Esophagus (tissue), 2 donors: ENCODE data around the gene PRPH2. TPM values are rescaled to one million over a fixed set of nuclear protein-coding genes. Genes with fewer than 3 reads are reported as not detected.

Experiments used
- H3K27ac ChIP-seq, 2 donors: one replicate each; pipeline ENCODE4 v1.5.1; 2013; ENCODE audit warnings: low read depth in 2 of 2, mild to moderate bottlenecking in 2 of 2, inconsistent platforms in 1 of 2, low read length in 1 of 2, moderate library complexity in 1 of 2
- H3K27me3 ChIP-seq, 2 donors: one replicate each; pipeline ENCODE4 v1.6.1; 2013; ENCODE audit warnings: low read length in 2 of 2, control low read depth in 1 of 2, mild to moderate bottlenecking in 1 of 2; ENCODE audit not compliant: insufficient read depth in 2 of 2, control insufficient read depth in 1 of 2
- H3K36me3 ChIP-seq, 2 donors: one replicate each; pipeline ENCODE4 v1.6.1; 2013; ENCODE audit warnings: low read length in 1 of 2; ENCODE audit not compliant: control insufficient read depth in 2 of 2, insufficient read depth in 2 of 2
- H3K4me1 ChIP-seq, 2 donors: one replicate each; pipeline ENCODE4 v1.6.1; 2013; ENCODE audit warnings: low read length in 1 of 2; ENCODE audit not compliant: control insufficient read depth in 2 of 2, insufficient read depth in 2 of 2
- H3K4me3 ChIP-seq, 2 donors: one replicate each; pipeline ENCODE4 v1.5.1; 2013; ENCODE audit warnings: low read length in 2 of 2, mild to moderate bottlenecking in 2 of 2, low read depth in 1 of 2, moderate library complexity in 1 of 2
- H3K9me3 ChIP-seq, 2 donors: one replicate each; pipeline ENCODE4 v1.6.1; 2013; ENCODE audit warnings: mild to moderate bottlenecking in 2 of 2, low read depth in 1 of 2, low read length in 1 of 2, moderate library complexity in 1 of 2; ENCODE audit not compliant: control insufficient read depth in 2 of 2, insufficient read depth in 1 of 2
- WGBS, 2 donors: extraction: QIAGEN DNeasy Blood & Tissue Kit; methylation state at CpG; one replicate each; pipeline ENCODE4 v1.1.7; 2013; 5-methylcytosine and 5-hydroxymethylcytosine counted together
- polyA plus RNA-seq, 2 donors: library from polyadenylated mRNA; stranded (reverse); fragments of 200-250 nt; gene quantifications; one replicate each; pipeline ENCODE4 v1.2.3, GENCODE V29; 2013
- donor health status: healthy with polysubstance abuse.
- donor health status: Bipolar disorder and iron deficiency.

Gene PRPH2
- polyA plus RNA-seq, 2 donors = 0.14 to 0.21 TPM

DNA sequence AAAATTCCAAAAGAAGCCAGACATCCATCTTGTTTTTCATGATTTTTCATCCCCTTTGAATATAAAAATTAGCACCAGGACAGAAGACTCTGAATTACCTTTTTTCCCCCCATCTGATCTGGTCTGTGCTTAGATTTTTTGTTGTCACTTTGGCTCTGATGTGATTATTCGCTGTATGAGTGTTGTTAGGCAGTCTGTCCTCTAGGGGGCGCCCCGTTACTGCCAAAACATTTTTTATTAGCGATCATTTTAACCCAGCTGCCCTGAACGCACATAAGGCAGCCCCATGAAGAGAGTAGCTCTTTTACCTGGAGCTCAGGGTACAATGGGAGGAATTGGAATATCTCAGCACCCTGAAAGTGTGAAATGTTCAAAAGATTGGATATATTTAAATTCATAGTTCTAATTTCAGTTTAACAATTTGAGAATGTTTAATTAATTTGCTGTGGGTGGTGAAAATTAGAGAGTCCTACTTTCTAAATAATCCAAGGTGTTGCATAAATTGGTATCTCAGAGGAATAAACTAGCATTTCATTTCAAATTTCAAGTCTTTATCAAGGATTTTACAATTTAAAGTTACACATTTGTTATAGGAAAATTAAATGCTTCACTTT, 60.8 kb downstream of the PRPH2 start:
- H3K36me3 ChIP-seq = peaks cover 6 to 11% of the 10 kb centered on the region in 2 donors

DNA sequence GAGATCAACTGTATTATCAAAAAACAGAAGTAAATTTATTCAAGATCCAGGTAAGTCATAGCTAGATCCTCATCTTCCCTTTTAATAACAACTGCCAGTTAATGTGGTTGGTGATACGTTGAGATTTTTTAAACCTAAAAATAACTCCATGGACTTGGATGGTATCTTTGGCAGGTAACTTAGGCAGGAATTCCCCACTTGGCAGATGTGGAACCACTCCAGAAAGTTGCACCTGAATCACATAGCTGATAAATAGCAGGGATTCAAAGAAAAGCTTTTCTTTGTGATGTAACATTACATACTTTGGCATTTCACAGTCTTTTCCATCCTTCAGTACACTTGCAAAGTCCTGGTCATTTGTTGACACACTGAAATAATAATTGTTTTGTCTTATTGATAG, 62.6 kb downstream of the PRPH2 start:
- H3K27me3 ChIP-seq = no peaks in the 10 kb centered on the region
- 29 to 31% methylated on average over 1 of the region's 1 CpG for WGBS, 2 donors
- peaks cover 5 to 6% of the 10 kb centered on the region in 2 donors for H3K36me3 ChIP-seq
- H3K9me3 ChIP-seq = no peaks in the 10 kb centered on the region
- H3K27ac ChIP-seq = no peak overlapping the region
- H3K4me1 ChIP-seq = no peaks in the 10 kb centered on the region
- no peak overlapping the region for H3K4me3 ChIP-seq

More for the DNA sequence above, 60.8 kb downstream of the PRPH2 start:
- H3K4me3 ChIP-seq = no peak overlapping the region
- H3K27me3 ChIP-seq = no peaks in the 10 kb centered on the region
- H3K4me1 ChIP-seq = no peaks in the 10 kb centered on the region
- 0 to 1% methylated on average over 5 of the region's 5 CpGs for WGBS, 2 donors
- H3K27ac ChIP-seq = no peak overlapping the region
- H3K9me3 ChIP-seq = no peaks in the 10 kb centered on the region

DNA sequence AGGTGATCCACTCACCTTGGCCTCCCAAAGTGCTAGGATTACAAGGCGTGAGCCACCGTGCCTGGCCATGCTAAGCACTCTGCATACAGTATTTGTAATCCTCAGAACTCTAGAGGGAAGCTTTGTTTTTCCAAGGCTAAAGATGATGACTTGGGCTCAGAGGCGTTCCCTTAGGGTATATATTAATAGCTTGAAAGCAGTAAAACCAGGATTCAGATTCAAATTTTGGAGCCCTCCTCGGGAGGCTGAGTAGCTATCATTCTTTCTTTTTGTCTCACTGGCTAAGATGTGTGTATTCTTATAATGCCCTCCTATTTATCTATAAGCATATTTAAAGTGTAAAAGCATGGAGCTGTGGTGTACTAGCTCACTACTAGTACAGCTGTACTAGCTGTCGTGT, 68.5 kb downstream of the PRPH2 start:
- Histone ChIP-seq H3K27ac (no peak overlapping the region), H3K4me1 (no peaks in the 10 kb centered on the region), H3K36me3 (peaks cover 6 to 7% of the 10 kb centered on the region in 2 donors), H3K9me3 (no peaks in the 10 kb centered on the region), H3K27me3 (no peaks in the 10 kb centered on the region), H3K4me3 (no peak overlapping the region)
- WGBS, 2 donors = 87 to 89% methylated on average over 5 of the region's 5 CpGs

DNA sequence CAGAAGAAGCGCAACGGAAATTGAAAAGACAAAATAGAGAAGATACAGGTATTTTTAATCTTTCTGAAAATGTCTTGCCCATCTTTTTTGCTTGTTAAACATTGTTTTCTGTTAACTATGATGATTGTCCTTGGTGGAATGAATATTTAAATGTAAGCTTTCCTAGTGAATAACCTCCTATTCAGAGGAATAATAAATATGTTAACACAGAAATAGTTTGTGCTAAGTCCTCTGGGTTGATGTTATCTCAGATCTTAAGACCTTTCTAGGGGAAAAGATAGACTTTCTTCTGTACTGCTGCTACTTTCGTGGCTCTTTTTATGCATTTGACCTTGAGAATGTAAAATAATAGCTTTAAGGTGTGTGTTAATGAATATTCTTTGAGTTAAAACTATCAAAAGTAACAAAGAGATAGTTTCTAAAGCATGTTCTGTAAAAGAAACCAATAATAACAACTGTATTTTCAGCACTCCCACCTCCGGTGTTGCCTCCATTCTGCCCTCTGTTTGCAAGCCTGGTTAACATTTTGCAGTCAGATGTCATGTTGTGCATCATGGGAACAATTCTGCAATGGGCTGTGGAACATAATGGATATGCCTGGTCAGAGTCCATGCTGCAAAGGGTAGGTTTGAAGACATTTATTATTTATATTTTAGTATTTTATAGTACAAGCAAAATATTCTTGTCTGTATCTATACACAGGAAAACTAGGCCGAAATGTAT, 70.2 kb downstream of the PRPH2 start:
- Histone ChIP-seq H3K36me3 (peaks cover 5 to 6% of the 10 kb centered on the region in 2 donors), H3K4me3 (no peak overlapping the region), H3K4me1 (no peaks in the 10 kb centered on the region), H3K27ac (no peak overlapping the region), H3K27me3 (no peaks in the 10 kb centered on the region), H3K9me3 (no peaks in the 10 kb centered on the region)
- 88 to 91% methylated on average over 5 of the region's 5 CpGs for WGBS, 2 donors

Other genes starting within 250 kb of the PRPH2 start
- gene UBR2, start 158.6 kb downstream of the PRPH2 start, polyA plus RNA-seq = 1 to 10 TPM; 5.5 to 7.7 TPM
- gene TBCC, start 23.5 kb upstream of the PRPH2 start, polyA plus RNA-seq = 10 to 100 TPM; 17.7 to 18.4 TPM
- 1 to 10 TPM; 2.4 to 3.0 TPM for gene BICRAL, start 59.5 kb upstream of the PRPH2 start, polyA plus RNA-seq
- gene RPL7L1, start 157.0 kb upstream of the PRPH2 start, polyA plus RNA-seq = 10 to 100 TPM; 32.7 to 39.4 TPM
- not detected for gene PTCRA, start 193.5 kb upstream of the PRPH2 start, polyA plus RNA-seq
- 10 to 100 TPM; 14.2 to 15.1 TPM for gene CNPY3, start 206.9 kb upstream of the PRPH2 start, polyA plus RNA-seq
- gene GNMT, start 238.2 kb upstream of the PRPH2 start, polyA plus RNA-seq = under 1 TPM; 0.18 to 0.67 TPM